DND-41 (cell line): Measurements from ENCODE around the gene PSMB9.

ENCODE experiments used
- EZH2 ChIP-seq: IDR thresholded peaks from 3 replicates; pipeline ENCODE4 v1.6.1; 2012; ENCODE audit warnings: borderline replicate concordance, low read depth, mild to moderate bottlenecking, moderate library complexity, low read length, inconsistent platforms; ENCODE audit not compliant: severe bottlenecking
- TF ChIP-seq, protein P1 (sequence below): IDR thresholded peaks from 2 replicates; pipeline ENCODE4 v1.5.1; 2012; ENCODE audit warnings: borderline replicate concordance, low read length, moderate library complexity, mild to moderate bottlenecking; ENCODE audit not compliant: poor library complexity, severe bottlenecking; ENCODE audit errors: extremely low read depth

- TF ChIP-seq, protein P1, sequence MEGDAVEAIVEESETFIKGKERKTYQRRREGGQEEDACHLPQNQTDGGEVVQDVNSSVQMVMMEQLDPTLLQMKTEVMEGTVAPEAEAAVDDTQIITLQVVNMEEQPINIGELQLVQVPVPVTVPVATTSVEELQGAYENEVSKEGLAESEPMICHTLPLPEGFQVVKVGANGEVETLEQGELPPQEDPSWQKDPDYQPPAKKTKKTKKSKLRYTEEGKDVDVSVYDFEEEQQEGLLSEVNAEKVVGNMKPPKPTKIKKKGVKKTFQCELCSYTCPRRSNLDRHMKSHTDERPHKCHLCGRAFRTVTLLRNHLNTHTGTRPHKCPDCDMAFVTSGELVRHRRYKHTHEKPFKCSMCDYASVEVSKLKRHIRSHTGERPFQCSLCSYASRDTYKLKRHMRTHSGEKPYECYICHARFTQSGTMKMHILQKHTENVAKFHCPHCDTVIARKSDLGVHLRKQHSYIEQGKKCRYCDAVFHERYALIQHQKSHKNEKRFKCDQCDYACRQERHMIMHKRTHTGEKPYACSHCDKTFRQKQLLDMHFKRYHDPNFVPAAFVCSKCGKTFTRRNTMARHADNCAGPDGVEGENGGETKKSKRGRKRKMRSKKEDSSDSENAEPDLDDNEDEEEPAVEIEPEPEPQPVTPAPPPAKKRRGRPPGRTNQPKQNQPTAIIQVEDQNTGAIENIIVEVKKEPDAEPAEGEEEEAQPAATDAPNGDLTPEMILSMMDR: no peak
- no peak for TF ChIP-seq EZH2
These were observed 24.5 kb upstream of the PSMB9 start for GRCh38 chr6:32829495-32829894.
